ENCODE results near the gene ITGAL.

DNA sequence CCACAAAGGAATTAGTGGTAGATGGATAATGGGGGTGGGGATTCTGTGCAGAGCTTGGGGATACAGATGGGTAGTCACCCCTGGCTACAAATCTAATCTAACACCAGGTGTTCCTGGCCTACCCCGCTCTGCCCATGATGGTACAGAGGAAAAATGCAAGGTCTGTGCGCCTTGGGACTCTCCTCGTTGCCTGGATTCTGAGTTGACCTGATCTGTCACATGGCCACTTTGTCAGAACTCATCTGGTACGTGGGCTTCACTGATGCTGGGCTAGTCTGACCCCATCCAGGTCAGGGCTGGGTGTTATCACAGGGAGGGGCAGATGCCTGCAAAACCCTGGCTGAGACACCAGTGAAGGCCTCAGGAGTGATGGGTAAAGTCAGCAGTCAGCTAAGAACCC lies 80.4 kb downstream of the ITGAL start:
- TF ChIP-seq, protein P1, sequence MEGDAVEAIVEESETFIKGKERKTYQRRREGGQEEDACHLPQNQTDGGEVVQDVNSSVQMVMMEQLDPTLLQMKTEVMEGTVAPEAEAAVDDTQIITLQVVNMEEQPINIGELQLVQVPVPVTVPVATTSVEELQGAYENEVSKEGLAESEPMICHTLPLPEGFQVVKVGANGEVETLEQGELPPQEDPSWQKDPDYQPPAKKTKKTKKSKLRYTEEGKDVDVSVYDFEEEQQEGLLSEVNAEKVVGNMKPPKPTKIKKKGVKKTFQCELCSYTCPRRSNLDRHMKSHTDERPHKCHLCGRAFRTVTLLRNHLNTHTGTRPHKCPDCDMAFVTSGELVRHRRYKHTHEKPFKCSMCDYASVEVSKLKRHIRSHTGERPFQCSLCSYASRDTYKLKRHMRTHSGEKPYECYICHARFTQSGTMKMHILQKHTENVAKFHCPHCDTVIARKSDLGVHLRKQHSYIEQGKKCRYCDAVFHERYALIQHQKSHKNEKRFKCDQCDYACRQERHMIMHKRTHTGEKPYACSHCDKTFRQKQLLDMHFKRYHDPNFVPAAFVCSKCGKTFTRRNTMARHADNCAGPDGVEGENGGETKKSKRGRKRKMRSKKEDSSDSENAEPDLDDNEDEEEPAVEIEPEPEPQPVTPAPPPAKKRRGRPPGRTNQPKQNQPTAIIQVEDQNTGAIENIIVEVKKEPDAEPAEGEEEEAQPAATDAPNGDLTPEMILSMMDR (IDR thresholded peaks at IDR 0.05; ENCODE audit: low read length) = no peak
- TF ChIP-seq EZH2 (IDR thresholded peaks at IDR 0.05; ENCODE audit: borderline replicate concordance, low read length) = no peak
